NB4 (cell line): ENCODE data around the gene PTPRD.

Experiments used
- CTCF ChIP-seq: IDR thresholded peaks from one replicate; pipeline ENCODE4 v1.5.1; 2012; ENCODE audit warnings: low read depth, low read length
- MAX ChIP-seq: IDR thresholded peaks from 2 replicates; pipeline ENCODE4 v1.6.1; 2011; ENCODE audit warnings: low read depth, low read length
- POLR2A ChIP-seq: IDR thresholded peaks from 2 replicates; pipeline ENCODE4 v1.6.1; 2011; ENCODE audit warnings: mild to moderate bottlenecking; ENCODE audit not compliant: insufficient read length; ENCODE audit errors: extremely low read depth

GRCh38 chr9:9612270-9612669 lies 1000.5 kb downstream of the PTPRD start:
- TF ChIP-seq CTCF, result no peak
- TF ChIP-seq POLR2A, result no peak
- no peak for TF ChIP-seq MAX
